Lower leg skin (tissue), 3 donors: Measurements from ENCODE around the gene EEF1AKMT2.
"Not testable (repeated sequence)": the region's sequence is repeated elsewhere in the genome, so short reads cannot be mapped to it uniquely, and the experiment has no call there.

Source experiments
- CTCF ChIP-seq, 3 donors: fragments of 450-650 bp; IDR thresholded peaks; one replicate each; pipeline ENCODE4 v1.5.1; 2016; ENCODE audit warnings: antibody characterized with exemption in 3 of 3, mild to moderate bottlenecking in 3 of 3, moderate library complexity in 2 of 3
- POLR2A ChIP-seq, 2 donors: fragments of 450-650 bp; IDR thresholded peaks; one replicate each; pipeline ENCODE4 v1.6.1; 2016 to 2017; ENCODE audit warnings: antibody characterized with exemption in 2 of 2, mild to moderate bottlenecking in 1 of 2, moderate library complexity in 1 of 2

- TF ChIP-seq CTCF, POLR2A (IDR thresholded peaks at IDR 0.05): not testable (repeated sequence)
Observed at GRCh38 chr10:124746447-124746846, 45.2 kb downstream of the EEF1AKMT2 start.
